ENCODE results near the gene SPOCK1. TPM values are rescaled to one million over a fixed set of nuclear protein-coding genes. Genes with fewer than 3 reads are reported as not detected.

SPOCK1 gene
- polyA plus RNA-seq, 2 of the 4 experiments (the other 2 are of a cell fraction) = 28.9 to 40.8 TPM

DNA sequence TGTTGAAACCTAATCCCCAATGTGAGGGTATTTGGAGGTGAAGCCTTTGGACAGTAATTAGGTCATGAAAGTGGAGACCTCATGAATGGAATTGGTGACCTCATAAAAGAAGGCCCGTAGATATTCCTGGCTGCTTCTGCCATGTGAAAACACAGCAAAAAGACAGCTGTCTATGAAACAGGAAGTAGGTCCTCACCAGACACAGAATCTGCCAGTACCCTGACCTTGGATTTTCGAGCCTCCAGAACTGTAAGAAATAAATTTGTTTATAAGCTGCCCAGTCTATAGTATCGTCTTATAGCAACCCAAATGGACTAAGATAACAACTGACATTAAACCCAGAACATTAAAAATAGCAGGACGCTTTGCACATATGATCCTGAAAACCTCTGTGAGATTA, 371.1 kb downstream of the SPOCK1 start (continued):
- TF ChIP-seq USF2 (IDR thresholded peaks at IDR 0.05) (no peak), HDAC2 (IDR thresholded peaks at IDR 0.05) (no peak), CBX2 (IDR thresholded peaks at IDR 0.05; ENCODE audit: borderline replicate concordance, low read depth) (no peak)

- H3K9me3 ChIP-seq = no peaks in the 10 kb centered on the region
- WGBS (ENCODE audit: missing lambda C conversion rate) = 63% methylated on average over 1 of the region's 1 CpG
- FAIRE-seq (no peak), ATAC-seq (no peak), DNase-seq (ENCODE audit: low read depth in 1 of 2, low spot score in 1 of 2) (no peak)
- no peak overlapping the region for H3K4me2 ChIP-seq
- H3K27ac ChIP-seq = no peak overlapping the region
- H3K4me3 ChIP-seq = no peak overlapping the region
- CTCF ChIA-PET = no interaction called here
- POLR2A ChIA-PET = no interaction called here
- H3K4me1 ChIP-seq = no peaks in the 10 kb centered on the region
- TF ChIP-seq, protein P1, sequence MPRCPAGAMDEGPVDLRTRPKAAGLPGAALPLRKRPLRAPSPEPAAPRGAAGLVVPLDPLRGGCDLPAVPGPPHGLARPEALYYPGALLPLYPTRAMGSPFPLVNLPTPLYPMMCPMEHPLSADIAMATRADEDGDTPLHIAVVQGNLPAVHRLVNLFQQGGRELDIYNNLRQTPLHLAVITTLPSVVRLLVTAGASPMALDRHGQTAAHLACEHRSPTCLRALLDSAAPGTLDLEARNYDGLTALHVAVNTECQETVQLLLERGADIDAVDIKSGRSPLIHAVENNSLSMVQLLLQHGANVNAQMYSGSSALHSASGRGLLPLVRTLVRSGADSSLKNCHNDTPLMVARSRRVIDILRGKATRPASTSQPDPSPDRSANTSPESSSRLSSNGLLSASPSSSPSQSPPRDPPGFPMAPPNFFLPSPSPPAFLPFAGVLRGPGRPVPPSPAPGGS (IDR thresholded peaks at IDR 0.05) = no peak
- TF ChIP-seq FOSB (CRISPR knock-in tag; IDR thresholded peaks at IDR 0.05) (no peak), ELK1 (IDR thresholded peaks at IDR 0.05; ENCODE audit: low read depth, low read length) (no peak), RCOR1 (IDR thresholded peaks at IDR 0.05; ENCODE audit: low read depth, low read length) (no peak), HDAC2 (IDR thresholded peaks at IDR 0.05) (no peak), HOXB13 (CRISPR knock-in tag; IDR thresholded peaks at IDR 0.05; ENCODE audit: low read depth) (no peak), NPAS2 (CRISPR knock-in tag; IDR thresholded peaks at IDR 0.05; ENCODE audit: borderline replicate concordance) (no peak), TP53 (CRISPR knock-in tag; IDR thresholded peaks at IDR 0.05) (no peak), HMGXB4 (CRISPR knock-in tag; IDR thresholded peaks at IDR 0.05; ENCODE audit: borderline replicate concordance) (no peak), RAD21 (conservative IDR thresholded peaks at IDR 0.05 in 1 of 2, IDR thresholded peaks at IDR 0.05 in 1 of 2) (no peak), EHF (CRISPR knock-in tag; IDR thresholded peaks at IDR 0.05) (no peak), NFE2L2 (conservative IDR thresholded peaks at IDR 0.05; ENCODE audit: low read length) (no peak), USF2 (IDR thresholded peaks at IDR 0.05) (no peak), CHD4 (IDR thresholded peaks at IDR 0.05; ENCODE audit: borderline replicate concordance) (no peak), SREBF2 (IDR thresholded peaks at IDR 0.05) (no peak), REST (IDR thresholded peaks at IDR 0.05) (no peak), MAX (IDR thresholded peaks at IDR 0.05) (no peak), RNF2 (IDR thresholded peaks at IDR 0.05; ENCODE audit: borderline replicate concordance, low read depth) (no peak)
- TF ChIP-seq, protein P2, sequence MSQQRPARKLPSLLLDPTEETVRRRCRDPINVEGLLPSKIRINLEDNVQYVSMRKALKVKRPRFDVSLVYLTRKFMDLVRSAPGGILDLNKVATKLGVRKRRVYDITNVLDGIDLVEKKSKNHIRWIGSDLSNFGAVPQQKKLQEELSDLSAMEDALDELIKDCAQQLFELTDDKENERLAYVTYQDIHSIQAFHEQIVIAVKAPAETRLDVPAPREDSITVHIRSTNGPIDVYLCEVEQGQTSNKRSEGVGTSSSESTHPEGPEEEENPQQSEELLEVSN (IDR thresholded peaks at IDR 0.05; ENCODE audit: borderline replicate concordance, low read depth) = no peak
Measured at GRCh38 chr5:137126829-137127228, 372.3 kb downstream of the SPOCK1 start.
